Sigmoid colon (tissue), 4 donors: ENCODE results near the gene MUCL3.

Experiments
- EP300 ChIP-seq, 4 donors: sonication (generic); formaldehyde crosslinking; IDR thresholded peaks; one replicate each; pipeline ENCODE4 v1.6.1; 2017; ENCODE audit warnings: antibody characterized with exemption in 4 of 4
- POLR2A ChIP-seq, 2 donors: fragments of 450-650 bp; IDR thresholded peaks; one replicate each; pipeline ENCODE4 v1.6.1; 2016; ENCODE audit warnings: antibody characterized with exemption in 2 of 2, mild to moderate bottlenecking in 2 of 2, moderate library complexity in 2 of 2
- POLR2AphosphoS5 ChIP-seq, 4 donors: sonication (generic); formaldehyde crosslinking; IDR thresholded peaks; one replicate each; pipeline ENCODE4 v1.6.1; 2017; ENCODE audit warnings: antibody characterized with exemption in 4 of 4
- TF ChIP-seq, protein P1 (sequence below), 4 experiments: fragments of 450-650 bp in 3 of 4; fragments of 200-600 bp in 1 of 4; IDR thresholded peaks; one replicate each; pipeline ENCODE4 v1.5.1; 2016 to 2019; ENCODE audit warnings: antibody characterized with exemption in 4 of 4, mild to moderate bottlenecking in 3 of 4, moderate library complexity in 2 of 4

DNA sequence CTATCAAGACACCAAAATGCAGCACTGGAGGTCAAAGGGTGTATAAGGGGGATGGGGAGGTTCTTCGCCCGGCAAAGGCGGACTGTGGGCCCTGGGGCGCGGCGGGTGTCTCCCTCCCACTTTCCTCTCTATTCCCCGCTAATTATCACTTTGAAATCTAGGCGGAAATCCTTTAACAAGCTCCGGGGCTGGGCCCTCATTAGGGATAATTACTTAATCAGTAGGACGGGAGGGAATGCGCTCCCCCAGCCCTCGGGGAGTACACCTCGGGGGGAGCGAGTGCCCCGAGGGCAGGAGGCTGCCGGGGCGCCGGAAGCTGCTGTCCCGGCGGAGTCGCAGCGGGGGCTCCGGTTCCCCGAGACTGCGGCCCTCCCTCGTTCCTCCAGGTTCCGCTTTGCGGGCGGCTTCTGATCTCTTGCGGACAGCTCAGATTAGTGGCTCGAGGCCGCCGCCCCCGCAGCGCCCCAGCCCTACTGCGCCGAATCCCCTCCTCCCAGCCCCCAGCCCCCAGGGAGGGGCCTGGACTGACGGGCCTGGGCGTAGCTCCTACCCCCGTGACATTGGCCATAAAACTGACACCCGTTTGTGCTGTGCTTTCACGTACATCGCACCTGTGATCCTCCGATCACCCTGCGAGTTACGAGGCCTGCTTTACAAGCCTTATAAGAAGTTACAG is 14.7 kb downstream of the MUCL3 start:
- TF ChIP-seq, protein P1, sequence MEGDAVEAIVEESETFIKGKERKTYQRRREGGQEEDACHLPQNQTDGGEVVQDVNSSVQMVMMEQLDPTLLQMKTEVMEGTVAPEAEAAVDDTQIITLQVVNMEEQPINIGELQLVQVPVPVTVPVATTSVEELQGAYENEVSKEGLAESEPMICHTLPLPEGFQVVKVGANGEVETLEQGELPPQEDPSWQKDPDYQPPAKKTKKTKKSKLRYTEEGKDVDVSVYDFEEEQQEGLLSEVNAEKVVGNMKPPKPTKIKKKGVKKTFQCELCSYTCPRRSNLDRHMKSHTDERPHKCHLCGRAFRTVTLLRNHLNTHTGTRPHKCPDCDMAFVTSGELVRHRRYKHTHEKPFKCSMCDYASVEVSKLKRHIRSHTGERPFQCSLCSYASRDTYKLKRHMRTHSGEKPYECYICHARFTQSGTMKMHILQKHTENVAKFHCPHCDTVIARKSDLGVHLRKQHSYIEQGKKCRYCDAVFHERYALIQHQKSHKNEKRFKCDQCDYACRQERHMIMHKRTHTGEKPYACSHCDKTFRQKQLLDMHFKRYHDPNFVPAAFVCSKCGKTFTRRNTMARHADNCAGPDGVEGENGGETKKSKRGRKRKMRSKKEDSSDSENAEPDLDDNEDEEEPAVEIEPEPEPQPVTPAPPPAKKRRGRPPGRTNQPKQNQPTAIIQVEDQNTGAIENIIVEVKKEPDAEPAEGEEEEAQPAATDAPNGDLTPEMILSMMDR (IDR thresholded peaks at IDR 0.05), result no peak
- TF ChIP-seq POLR2AphosphoS5 (IDR thresholded peaks at IDR 0.05) (no peak), POLR2A (IDR thresholded peaks at IDR 0.05) (no peak), EP300 (IDR thresholded peaks at IDR 0.05) (no peak)
